Naive B cell (primary cell): ENCODE measurements around the gene KRR1. TPM values are rescaled to one million over a fixed set of nuclear protein-coding genes. Genes with fewer than 3 reads are reported as not detected.
A peak's percentile ranks its signal among the peaks of the same experiment; 100 is the strongest.
"Not testable (repeated sequence)": the region's sequence is repeated elsewhere in the genome, so short reads cannot be mapped to it uniquely, and the experiment has no call there.

Source experiments
- ATAC-seq, 2 donors: fragments of 150-1000 bp; cut with Tn5 transposase; 2 replicates each; pipeline ENCODE4 v1.10.0; 2021; ENCODE audit warnings: low read depth in 2 of 2, mild to moderate bottlenecking in 2 of 2, moderate library complexity in 2 of 2
- DNase-seq: peaks from one replicate; pipeline ENCODE4 v3.0.0; 2022
- H3K27ac Mint-ChIP-seq, 6 donors: one replicate each; pipeline ENCODE4 v1.8.0; 2020 to 2022; ENCODE audit warnings: mild to moderate bottlenecking in 6 of 6, mixed read lengths in 6 of 6, moderate library complexity in 5 of 6, inconsistent platforms in 2 of 6
- H3K27me3 Mint-ChIP-seq, 3 donors: one replicate each; pipeline ENCODE4 v1.8.0; 2021 to 2022; ENCODE audit warnings: mixed read lengths in 3 of 3, mild to moderate bottlenecking in 1 of 3
- H3K36me3 Mint-ChIP-seq, 2 donors: one replicate each; pipeline ENCODE4 v1.8.0; 2020 to 2022; ENCODE audit warnings: mixed read lengths in 2 of 2, inconsistent platforms in 1 of 2, mild to moderate bottlenecking in 1 of 2
- H3K4me1 Mint-ChIP-seq, 3 donors: one replicate each; pipeline ENCODE4 v1.8.0; 2020 to 2022; ENCODE audit warnings: mixed read lengths in 3 of 3, inconsistent platforms in 1 of 3, mild to moderate bottlenecking in 1 of 3, moderate library complexity in 1 of 3
- H3K4me3 Mint-ChIP-seq, 8 donors: one replicate each; pipeline ENCODE4 v1.8.0; 2020 to 2022; ENCODE audit warnings: mild to moderate bottlenecking in 8 of 8, mixed read lengths in 8 of 8, moderate library complexity in 8 of 8, inconsistent platforms in 2 of 8
- H3K9me3 Mint-ChIP-seq, 7 donors: one replicate each; pipeline ENCODE4 v1.8.0; 2020 to 2022; ENCODE audit warnings: mixed read lengths in 7 of 7, mild to moderate bottlenecking in 5 of 7, inconsistent platforms in 2 of 7, moderate library complexity in 1 of 7
- polyA plus RNA-seq, 6 donors: library from polyadenylated mRNA; unstranded; fragments of 300-500 nt; fragmentation: Illumina TruSeq; gene quantifications; one replicate each; pipeline ENCODE4 v1.2.3, GENCODE V29; 2021; ENCODE audit warnings: low read depth in 6 of 6

Gene KRR1
- polyA plus RNA-seq, 6 donors from 2014 or later: 56.1 to 81.7 (median 71.9) TPM

GRCh38 chr12:75480469-75480949 lies 30.9 kb downstream of the KRR1 start, which contains the start of gene GLIPR1:
GLIPR1 (plus strand) TSS chr12:75480755; CDS start chr12:75480881, 126 bp downstream.
- ATAC-seq: peak; percentile 76
- Mint-ChIP-seq H3K4me3 (peak within 1 kb of the TSS; percentile 95 to 99 (median 99)), H3K36me3 (peaks cover 17 to 28% of the 10 kb centered on the region in 2 donors), H3K4me1 (peaks cover 62 to 72% (median 71%) of the 10 kb centered on the region in 3 donors), H3K9me3 (no peaks in the 10 kb centered on the region), H3K27ac (peak within 1 kb of the TSS; percentile 90 to 99 (median 98)), H3K27me3 (no peaks in the 10 kb centered on the region)
- peak; percentile 65 for DNase-seq

DNA sequence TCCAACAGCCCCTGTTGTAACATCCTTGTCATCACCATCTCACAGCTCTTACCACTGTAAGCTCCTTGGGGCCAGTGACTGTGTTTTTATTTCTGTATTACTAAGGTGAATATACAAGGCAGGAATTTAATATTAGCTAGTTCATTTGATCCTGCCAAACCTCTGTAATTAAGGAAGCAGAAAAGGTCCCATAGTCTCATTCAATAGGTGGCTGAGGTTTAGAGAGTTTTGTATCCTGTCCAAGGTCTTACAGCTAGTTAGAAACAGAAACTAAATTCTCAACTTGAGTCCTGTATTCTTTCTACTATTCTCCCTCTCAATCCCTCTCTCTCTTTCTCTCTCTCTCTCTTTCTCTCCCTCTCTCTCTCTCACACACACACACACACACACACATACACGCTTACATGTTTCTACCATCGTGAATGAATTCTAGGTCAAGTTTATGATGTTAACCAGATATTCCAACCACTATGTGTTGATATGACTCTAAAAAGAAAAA lies 31.4 kb downstream of the KRR1 start:
- Mint-ChIP-seq H3K27me3 (no peaks in the 10 kb centered on the region), H3K4me3 (peak overlapping the region; percentile 95 to 99 (median 99)), H3K4me1 (peaks cover 58 to 71% (median 68%) of the 10 kb centered on the region in 3 donors), H3K36me3 (peaks cover 15 to 28% of the 10 kb centered on the region in 2 donors), H3K27ac (peak overlapping the region; percentile 90 to 99 (median 98)), H3K9me3 (no peaks in the 10 kb centered on the region)
- peak; percentile 18 for DNase-seq
- peak; percentile 28 to 29 for ATAC-seq

DNA sequence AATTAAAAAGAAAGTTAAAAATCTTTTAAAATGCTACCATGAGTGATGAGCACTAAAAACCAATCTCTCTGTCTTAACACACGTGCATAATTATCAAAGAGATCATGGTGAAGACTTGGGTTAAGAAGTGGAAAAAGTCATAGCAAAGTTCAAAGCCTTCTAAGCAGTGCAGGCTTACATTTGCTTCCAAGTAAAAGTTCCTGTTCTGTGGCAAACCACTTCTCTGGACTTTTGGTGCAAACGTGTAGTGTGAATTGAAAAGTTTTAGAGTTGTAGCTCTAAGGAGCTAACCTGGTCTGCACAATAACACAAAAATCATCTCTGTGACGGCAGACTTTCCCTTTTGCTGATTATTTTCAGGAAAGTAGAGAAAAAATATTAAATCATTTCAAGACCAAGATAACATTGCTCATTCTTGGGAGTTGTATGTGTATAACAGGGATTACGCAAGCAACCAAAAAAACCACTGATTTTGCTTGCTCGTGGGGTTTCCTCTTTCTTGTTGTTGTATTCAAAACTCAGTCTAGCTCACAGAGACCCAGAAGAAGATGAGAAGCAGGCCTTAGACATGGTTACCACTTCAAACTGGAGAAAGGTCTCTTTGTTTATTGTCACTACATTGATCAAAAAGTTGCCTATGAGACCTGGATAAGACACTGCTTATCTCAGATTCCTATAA lies 33.2 kb downstream of the KRR1 start:
- peak overlapping the region; percentile 53 to 99 (median 94) for H3K27ac Mint-ChIP-seq
- peak; percentile 63 for DNase-seq
- H3K9me3 Mint-ChIP-seq: no peaks in the 10 kb centered on the region
- H3K27me3 Mint-ChIP-seq: no peaks in the 10 kb centered on the region
- H3K4me3 Mint-ChIP-seq: peak overlapping the region; percentile 22 to 99 (median 72)
- H3K4me1 Mint-ChIP-seq: peaks cover 46 to 60% (median 58%) of the 10 kb centered on the region in 3 donors
- ATAC-seq: peak; percentile 46 to 53
- peaks cover 2 to 14% of the 10 kb centered on the region in 2 donors for H3K36me3 Mint-ChIP-seq

DNA sequence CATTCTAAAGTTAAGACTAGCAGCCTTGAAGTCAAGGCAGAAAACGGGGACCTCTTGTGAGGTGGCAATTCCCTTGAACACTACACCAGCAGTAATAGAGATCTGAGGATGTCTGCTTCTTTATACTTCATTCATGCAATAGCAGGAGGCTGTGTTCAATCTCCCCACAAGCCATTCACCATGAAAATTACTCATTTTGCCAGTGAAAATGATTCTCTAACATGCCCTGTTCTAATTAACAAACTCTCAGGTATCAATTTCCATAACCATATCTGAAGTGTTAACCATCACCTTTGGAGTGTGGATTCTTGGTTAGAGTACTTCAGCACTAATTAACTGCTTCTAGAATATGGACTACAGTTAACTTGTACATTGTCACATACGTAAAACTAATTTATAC lies 34.3 kb downstream of the KRR1 start:
- peaks cover 44 to 53% (median 49%) of the 10 kb centered on the region in 3 donors for H3K4me1 Mint-ChIP-seq
- no peaks in the 10 kb centered on the region for H3K27me3 Mint-ChIP-seq
- peak overlapping the region in 2 of 6 donors; percentile 44 to 98 for H3K27ac Mint-ChIP-seq
- no peaks in the 10 kb centered on the region for H3K9me3 Mint-ChIP-seq
- no peak overlapping the region for H3K4me3 Mint-ChIP-seq
- ATAC-seq: no peak
- DNase-seq: no peak
- peaks cover 0 to 7% of the 10 kb centered on the region in 2 donors for H3K36me3 Mint-ChIP-seq

DNA sequence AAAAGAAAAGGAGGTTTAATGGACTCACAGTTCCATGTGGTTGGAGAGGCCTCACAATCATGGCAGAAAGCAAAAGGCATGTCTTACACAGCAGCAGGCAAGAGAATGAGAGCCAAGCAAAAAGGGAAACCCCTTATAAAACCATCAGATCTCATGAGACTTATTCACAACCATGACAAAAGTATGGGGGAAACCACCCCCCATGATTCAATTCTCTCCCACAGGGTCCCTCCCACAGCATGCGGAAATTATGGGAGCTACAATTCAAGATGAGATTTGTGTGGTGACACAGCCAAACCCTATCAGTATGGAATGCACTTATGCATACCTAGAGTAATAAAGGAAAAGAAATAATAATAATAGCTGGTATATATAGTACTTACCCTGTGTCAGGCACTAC lies 35.3 kb downstream of the KRR1 start:
- Mint-ChIP-seq H3K27ac (no peak overlapping the region), H3K4me1 (peaks cover 45 to 59% (median 50%) of the 10 kb centered on the region in 3 donors), H3K27me3 (no peaks in the 10 kb centered on the region), H3K4me3 (no peak overlapping the region), H3K36me3 (no peaks in the 10 kb centered on the region), H3K9me3 (peaks cover 0 to 2% (median 0%) of the 10 kb centered on the region in 7 donors)
- ATAC-seq (no peak), DNase-seq (no peak)

DNA sequence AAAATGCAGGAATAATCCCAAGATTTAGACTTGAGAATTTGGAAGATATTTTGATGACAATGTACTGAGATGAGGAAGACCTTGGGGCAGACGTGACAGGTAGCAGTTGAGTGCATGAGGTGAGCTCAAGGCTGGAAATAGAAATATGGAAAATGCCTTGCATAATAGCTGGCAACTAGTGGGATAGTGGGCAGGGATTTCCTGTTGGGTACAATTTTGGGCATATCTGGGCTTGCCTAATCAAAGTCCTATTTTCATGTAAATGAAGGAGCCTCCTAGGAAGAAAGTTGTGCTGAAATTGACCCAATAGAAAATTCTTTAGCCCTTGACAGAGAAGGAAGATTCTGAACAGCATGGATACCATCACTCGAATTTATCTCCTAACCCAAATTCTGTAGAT lies 37.3 kb downstream of the KRR1 start:
- DNase-seq: no peak
- Mint-ChIP-seq H3K4me3 (peak overlapping the region in 1 of 8 donors; percentile 37), H3K4me1 (peaks cover 35 to 54% (median 47%) of the 10 kb centered on the region in 3 donors)

DNA sequence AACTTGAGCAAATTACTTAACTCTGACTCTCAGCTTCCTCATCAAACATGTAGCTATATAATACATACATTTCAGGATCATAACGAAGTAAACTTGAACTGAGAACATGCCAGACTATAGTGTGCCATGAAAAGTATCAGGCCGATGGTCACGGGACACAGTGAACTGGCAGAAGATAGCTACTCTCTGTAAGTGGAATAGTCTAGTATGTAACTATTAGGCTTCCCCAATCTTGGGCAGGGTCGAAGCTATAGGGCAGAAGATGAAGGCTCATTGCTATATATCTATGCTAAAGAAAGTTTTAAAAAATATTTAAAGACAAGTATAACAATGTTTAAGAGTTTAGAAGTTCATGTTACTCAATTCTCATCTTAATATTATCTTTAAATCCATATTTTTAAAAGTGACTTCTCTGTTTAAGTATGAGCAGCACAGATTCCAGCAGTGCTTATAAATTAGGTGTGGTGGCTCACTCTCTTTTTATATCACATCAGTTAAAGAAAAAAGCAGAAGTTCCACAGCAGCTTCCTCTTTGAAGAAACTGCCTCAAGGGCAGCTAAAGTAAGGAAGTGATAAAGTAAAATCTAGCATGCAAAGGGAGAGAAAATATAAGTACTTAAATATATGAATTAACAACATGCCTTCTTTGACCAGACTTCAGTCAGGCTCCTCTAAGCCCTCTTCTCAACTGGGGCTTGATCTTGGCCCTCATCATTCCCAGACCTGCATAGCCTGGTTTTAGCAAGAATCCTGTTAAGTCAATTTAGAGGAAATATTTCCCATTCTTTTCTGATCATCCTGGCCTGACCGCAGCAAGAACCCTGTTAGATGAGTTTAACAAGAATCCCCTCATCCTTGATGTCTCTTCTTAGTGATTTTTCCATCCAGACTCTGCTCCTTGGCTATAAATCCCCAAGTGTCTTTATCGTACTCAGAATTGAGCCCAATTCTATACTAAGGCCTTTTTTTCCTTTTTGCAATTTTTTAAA lies 39.2 kb downstream of the KRR1 start:
- Mint-ChIP-seq H3K9me3 (peaks cover 0 to 5% (median 0%) of the 10 kb centered on the region in 7 donors), H3K27me3 (no peaks in the 10 kb centered on the region), H3K4me3 (peak overlapping the region in 7 of 8 donors; percentile 43 to 87 (median 81)), H3K4me1 (peaks cover 30 to 40% (median 34%) of the 10 kb centered on the region in 3 donors), H3K36me3 (no peaks in the 10 kb centered on the region), H3K27ac (peak overlapping the region; percentile 75 to 95 (median 88))
- peak; percentile 68 for DNase-seq
- ATAC-seq: peak; percentile 99

More for the DNA sequence above, 37.3 kb downstream of the KRR1 start:
- H3K27me3 Mint-ChIP-seq: no peaks in the 10 kb centered on the region
- H3K36me3 Mint-ChIP-seq: no peaks in the 10 kb centered on the region
- peaks cover 0 to 5% (median 0%) of the 10 kb centered on the region in 7 donors for H3K9me3 Mint-ChIP-seq
- no peak overlapping the region for H3K27ac Mint-ChIP-seq
- ATAC-seq: no peak

- H3K9me3 Mint-ChIP-seq: peaks cover 5 to 27% (median 15%) of the 10 kb centered on the region in 7 donors
- H3K36me3 Mint-ChIP-seq: peaks cover 8 to 11% of the 10 kb centered on the region in 2 donors
- H3K27me3 Mint-ChIP-seq: peaks cover 0 to 8% (median 5%) of the 10 kb centered on the region in 3 donors
- H3K4me3 Mint-ChIP-seq: no peak overlapping the region
- no peaks in the 10 kb centered on the region for H3K4me1 Mint-ChIP-seq
- ATAC-seq (no peak), DNase-seq (no peak)
- no peak overlapping the region for H3K27ac Mint-ChIP-seq
Observed at GRCh38 chr12:75460204-75460603, 51.2 kb downstream of the KRR1 start.

DNA sequence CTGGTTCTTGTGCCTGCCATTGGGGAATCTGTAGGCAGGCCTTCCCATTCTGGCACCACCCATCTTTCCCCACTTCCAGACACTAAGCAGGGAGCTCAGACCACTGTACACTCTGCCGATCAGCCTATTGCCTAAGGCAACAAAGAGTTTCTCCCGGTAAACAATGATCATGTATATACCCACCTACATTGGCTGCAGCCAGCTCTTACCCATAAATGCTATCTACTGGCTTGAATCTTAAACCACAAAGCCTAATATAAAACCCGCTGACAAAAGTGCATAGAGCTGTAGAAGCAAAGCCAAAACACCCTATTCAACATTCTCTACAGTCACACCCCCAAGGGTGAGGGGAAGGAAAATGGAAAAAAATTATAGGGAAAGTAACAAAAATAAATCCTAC lies 51.7 kb downstream of the KRR1 start:
- H3K4me3 Mint-ChIP-seq: no peak overlapping the region

DNA sequence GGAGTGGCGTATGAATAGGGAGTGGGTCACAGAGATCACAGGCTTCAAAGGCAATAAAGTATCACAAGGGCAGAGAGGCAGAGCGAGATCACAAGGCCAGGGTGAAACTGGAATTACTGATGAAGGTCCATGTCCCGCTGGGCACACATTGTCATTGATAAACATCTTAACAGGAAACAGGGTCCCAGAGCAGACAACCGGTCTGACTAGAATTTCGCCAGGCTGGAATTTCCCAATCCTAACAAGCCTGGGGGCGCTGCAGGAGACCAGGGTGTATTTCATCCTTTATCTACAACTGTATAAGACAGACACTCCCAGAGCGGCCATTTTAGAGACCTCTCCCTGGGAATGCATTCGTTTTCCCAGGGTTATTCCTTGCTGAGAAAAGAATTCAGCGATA lies 53.5 kb downstream of the KRR1 start:
- not testable (repeated sequence) for DNase-seq, H3K27me3 Mint-ChIP-seq, H3K27ac Mint-ChIP-seq, H3K4me1 Mint-ChIP-seq, ATAC-seq, H3K4me3 Mint-ChIP-seq
- H3K9me3 Mint-ChIP-seq: peaks cover 7 to 27% (median 13%) of the 10 kb centered on the region in 7 donors
- H3K36me3 Mint-ChIP-seq: peaks cover 11 to 13% of the 10 kb centered on the region in 2 donors

More for the DNA sequence above, 51.7 kb downstream of the KRR1 start:
- Mint-ChIP-seq H3K36me3 (peaks cover 11 to 13% of the 10 kb centered on the region in 2 donors), H3K27me3 (peaks cover 0 to 8% (median 5%) of the 10 kb centered on the region in 3 donors), H3K9me3 (peaks cover 7 to 27% (median 15%) of the 10 kb centered on the region in 7 donors), H3K27ac (no peak overlapping the region), H3K4me1 (no peaks in the 10 kb centered on the region)
- DNase-seq: no peak
- ATAC-seq: no peak

DNA sequence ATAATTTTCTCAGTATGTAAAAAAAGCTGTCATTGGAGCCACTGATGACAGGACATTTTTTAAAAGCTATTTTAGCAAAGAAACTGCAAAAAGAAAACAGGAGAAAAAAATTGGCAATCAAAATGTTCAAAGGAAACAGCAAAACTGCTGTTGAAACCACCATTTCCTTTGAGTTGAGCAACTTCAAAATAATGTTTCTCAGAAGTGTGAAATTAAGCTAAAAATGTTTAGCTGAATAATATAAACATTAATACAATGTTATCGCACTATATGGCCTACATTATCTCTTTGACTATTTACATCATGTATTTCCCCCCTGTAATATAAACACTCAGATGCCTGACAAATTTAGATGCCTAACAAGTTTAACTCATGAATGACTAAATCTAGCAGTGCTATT lies 54.2 kb downstream of the KRR1 start:
- H3K27ac Mint-ChIP-seq: no peak overlapping the region
- DNase-seq (no peak), ATAC-seq (no peak)
- peak overlapping the region in 1 of 8 donors; percentile 15 for H3K4me3 Mint-ChIP-seq
- peaks cover 7 to 27% (median 13%) of the 10 kb centered on the region in 7 donors for H3K9me3 Mint-ChIP-seq
- H3K27me3 Mint-ChIP-seq: peaks cover 0 to 8% (median 5%) of the 10 kb centered on the region in 3 donors
- H3K36me3 Mint-ChIP-seq: peaks cover 11 to 13% of the 10 kb centered on the region in 2 donors
- peaks cover 0 to 4% (median 0%) of the 10 kb centered on the region in 3 donors for H3K4me1 Mint-ChIP-seq

- Mint-ChIP-seq H3K27me3 (peaks cover 0 to 8% (median 5%) of the 10 kb centered on the region in 3 donors), H3K4me3 (no peak overlapping the region), H3K27ac (peak overlapping the region in 1 of 6 donors; percentile 72), H3K4me1 (peaks cover 0 to 4% (median 0%) of the 10 kb centered on the region in 3 donors), H3K36me3 (peaks cover 11 to 13% of the 10 kb centered on the region in 2 donors), H3K9me3 (peaks cover 7 to 27% (median 13%) of the 10 kb centered on the region in 7 donors)
- ATAC-seq (no peak), DNase-seq (no peak)
Observed at GRCh38 chr12:75455839-75456238, 55.6 kb downstream of the KRR1 start.
